Neuronal stem cell (in vitro differentiated cells): ENCODE measurements around the gene SEMA3D.

ENCODE experiments used
- DNase-seq: peaks from one replicate; pipeline ENCODE4 v3.0.0-alpha.2; 2013; ENCODE audit warnings: low spot score
- H2AFZ ChIP-seq: one replicate; pipeline ENCODE4 v1.6.1; 2013; ENCODE audit warnings: mild to moderate bottlenecking, low read length, inconsistent platforms
- H2AK5ac ChIP-seq: 2 replicates; pipeline ENCODE4 v1.6.1; 2013; ENCODE audit warnings: low read depth, mild to moderate bottlenecking, inconsistent platforms, low read length, moderate library complexity, mixed read lengths
- H2BK120ac ChIP-seq: 2 replicates; pipeline ENCODE4 v1.6.1; 2013; ENCODE audit warnings: low read depth, mild to moderate bottlenecking, inconsistent platforms, low read length, moderate library complexity, mixed read lengths
- H2BK12ac ChIP-seq: one replicate; pipeline ENCODE4 v1.6.1; 2013; ENCODE audit warnings: low read length, inconsistent platforms
- H2BK15ac ChIP-seq: 2 replicates; pipeline ENCODE4 v1.6.1; 2013; ENCODE audit warnings: mild to moderate bottlenecking, low read length, inconsistent platforms, mixed read lengths
- H2BK5ac ChIP-seq: one replicate; pipeline ENCODE4 v1.6.1; 2013; ENCODE audit warnings: inconsistent platforms, mild to moderate bottlenecking, low read length, moderate library complexity
- H3K14ac ChIP-seq: one replicate; pipeline ENCODE4 v1.6.1; 2013; ENCODE audit warnings: low read length, inconsistent platforms
- H3K18ac ChIP-seq: 2 replicates; pipeline ENCODE4 v1.6.1; 2013; ENCODE audit warnings: low read length, inconsistent platforms
- H3K23ac ChIP-seq: 2 replicates; pipeline ENCODE4 v1.6.1; 2013; ENCODE audit warnings: low read depth, mild to moderate bottlenecking, mixed read lengths, low read length, inconsistent platforms; ENCODE audit not compliant: poor library complexity
- H3K27ac ChIP-seq: replicated peaks from 3 replicates; pipeline ENCODE4 v1.5.1; 2013; ENCODE audit warnings: low read length, inconsistent platforms
- H3K27me3 ChIP-seq, 3 experiments: 2 replicates each; pipeline ENCODE4 v1.6.1; 2013; ENCODE audit warnings: low read length in 3 of 3, mild to moderate bottlenecking in 2 of 3, inconsistent platforms in 1 of 3, low read depth in 1 of 3, mixed read lengths in 1 of 3, moderate library complexity in 1 of 3; ENCODE audit not compliant: control insufficient read depth in 3 of 3, insufficient read depth in 3 of 3
- H3K36me3 ChIP-seq, 2 donors: replicated peaks in 1 of 2; 2 replicates each; pipeline ENCODE4 v1.6.1; 2013; ENCODE audit warnings: low read length in 2 of 2; ENCODE audit not compliant: control insufficient read depth in 2 of 2, insufficient read depth in 2 of 2
- H3K4ac ChIP-seq: 2 replicates; pipeline ENCODE4 v1.6.1; 2013; ENCODE audit warnings: inconsistent platforms, mild to moderate bottlenecking, low read length, moderate library complexity
- H3K4me1 ChIP-seq, 2 donors: 1 replicate in 1 of 2; 2 replicates in 1 of 2; pipeline ENCODE4 v1.6.1; 2013; ENCODE audit warnings: low read length in 2 of 2, low read depth in 1 of 2; ENCODE audit not compliant: control insufficient read depth in 2 of 2, insufficient read depth in 1 of 2
- H3K4me2 ChIP-seq: one replicate; pipeline ENCODE4 v1.6.1; 2013; ENCODE audit warnings: mild to moderate bottlenecking, low read length, inconsistent platforms; ENCODE audit not compliant: insufficient read depth, poor library complexity, severe bottlenecking
- H3K4me3 ChIP-seq, 2 donors: 2 replicates each; pipeline ENCODE4 v1.5.1; 2013; ENCODE audit warnings: low read length in 2 of 2, mild to moderate bottlenecking in 2 of 2, inconsistent platforms in 1 of 2, moderate library complexity in 1 of 2
- H3K79me1 ChIP-seq: one replicate; pipeline ENCODE4 v1.6.1; 2013; ENCODE audit warnings: low read depth, mild to moderate bottlenecking, inconsistent platforms, low read length, moderate library complexity
- H3K9ac ChIP-seq: one replicate; pipeline ENCODE4 v1.6.1; 2013; ENCODE audit warnings: mild to moderate bottlenecking, low read depth, low read length, inconsistent platforms; ENCODE audit not compliant: poor library complexity
- H3K9me3 ChIP-seq, 2 donors: replicated peaks in 1 of 2; 2 replicates each; pipeline versions ENCODE3 to v1.6.1; 2013; ENCODE audit warnings: low read length in 2 of 2, mild to moderate bottlenecking in 2 of 2, inconsistent platforms in 1 of 2, low read depth in 1 of 2, mixed read lengths in 1 of 2, moderate library complexity in 1 of 2; ENCODE audit not compliant: control insufficient read depth in 2 of 2, insufficient read depth in 1 of 2
- H4K8ac ChIP-seq: one replicate; pipeline ENCODE4 v1.6.1; 2013; ENCODE audit warnings: low read depth, mild to moderate bottlenecking, inconsistent platforms, low read length, moderate library complexity
- H4K91ac ChIP-seq: one replicate; pipeline ENCODE4 v1.6.1; 2013; ENCODE audit warnings: low read length, low read depth, mild to moderate bottlenecking, inconsistent platforms; ENCODE audit not compliant: poor library complexity
- WGBS, 2 donors: extraction: QIAGEN DNeasy Blood & Tissue Kit; methylation state at CpG; one replicate each; pipeline ENCODE4 v1.1.7; 2013; ENCODE audit warnings: missing lambda C conversion rate in 2 of 2, mixed read lengths in 1 of 2; ENCODE audit not compliant: insufficient read length in 2 of 2, insufficient replicate concordance in 1 of 2; ENCODE audit errors: extremely low coverage in 2 of 2; 5-methylcytosine and 5-hydroxymethylcytosine counted together

The SEMA3D gene

GRCh38 chr7:85025312-85025756, 161.5 kb downstream of the SEMA3D start:
- H3K4me1 ChIP-seq, result no peaks in the 10 kb centered on the region
- no peak overlapping the region for H4K8ac ChIP-seq
- no peak for DNase-seq
- H3K23ac ChIP-seq, result no peak overlapping the region
- no peaks in the 10 kb centered on the region for H3K36me3 ChIP-seq
- H3K79me1 ChIP-seq, result no peaks in the 10 kb centered on the region
- no peak overlapping the region for H3K14ac ChIP-seq
- no peak overlapping the region for H2BK12ac ChIP-seq
- no peak overlapping the region for H3K18ac ChIP-seq
- H2BK5ac ChIP-seq, result no peak overlapping the region
- no peak overlapping the region for H2BK15ac ChIP-seq
- no peak overlapping the region for H2BK120ac ChIP-seq
- H3K4ac ChIP-seq, result no peak overlapping the region
- H3K4me3 ChIP-seq, result no peak overlapping the region
- H2AK5ac ChIP-seq, result no peak overlapping the region
- no peak overlapping the region for H3K27ac ChIP-seq
- H2AFZ ChIP-seq, result no peak overlapping the region
- H3K9me3 ChIP-seq, result no peaks in the 10 kb centered on the region
- no CpG with 5 or more reads among the region's 3 CpGs for WGBS, 2 donors
- H3K4me2 ChIP-seq, result no peak overlapping the region
- H3K27me3 ChIP-seq, result no peaks in the 10 kb centered on the region
- no peak overlapping the region for H3K9ac ChIP-seq
- H4K91ac ChIP-seq, result no peak overlapping the region

GRCh38 chr7:85023916-85024315, 162.9 kb downstream of the SEMA3D start:
- Histone ChIP-seq H2BK15ac (no peak overlapping the region), H3K9me3 (no peaks in the 10 kb centered on the region), H2AK5ac (no peak overlapping the region), H3K36me3 (no peaks in the 10 kb centered on the region), H2BK5ac (no peak overlapping the region), H3K14ac (no peak overlapping the region), H2BK12ac (no peak overlapping the region), H3K4me2 (no peak overlapping the region), H3K9ac (no peak overlapping the region), H3K4ac (no peak overlapping the region), H3K23ac (no peak overlapping the region), H4K8ac (no peak overlapping the region), H3K27me3 (no peaks in the 10 kb centered on the region), H3K27ac (no peak overlapping the region), H2BK120ac (no peak overlapping the region), H4K91ac (no peak overlapping the region), H3K4me1 (peaks cover 4% of the 10 kb centered on the region in 2 donors), H3K79me1 (no peaks in the 10 kb centered on the region), H3K4me3 (no peak overlapping the region), H3K18ac (no peak overlapping the region), H2AFZ (no peak overlapping the region)
- no peak for DNase-seq
- no CpG with 5 or more reads among the region's 4 CpGs for WGBS, 2 donors

GRCh38 chr7:85023066-85023712, 163.7 kb downstream of the SEMA3D start:
- no peak overlapping the region for H3K4me2 ChIP-seq
- no peak overlapping the region for H2AFZ ChIP-seq
- H4K8ac ChIP-seq, result no peak overlapping the region
- no peak overlapping the region for H3K4ac ChIP-seq
- no peak overlapping the region for H3K18ac ChIP-seq
- no peaks in the 10 kb centered on the region for H3K36me3 ChIP-seq
- no peaks in the 10 kb centered on the region for H3K27me3 ChIP-seq
- no peak overlapping the region for H2BK15ac ChIP-seq
- DNase-seq, result peak; percentile 53
- H3K27ac ChIP-seq, result no peak overlapping the region
- no peak overlapping the region for H2BK5ac ChIP-seq
- no peak overlapping the region for H2BK120ac ChIP-seq
- no peaks in the 10 kb centered on the region for H3K9me3 ChIP-seq
- no peak overlapping the region for H4K91ac ChIP-seq
- no peak overlapping the region for H3K4me3 ChIP-seq
- no peak overlapping the region for H2AK5ac ChIP-seq
- H3K79me1 ChIP-seq, result no peaks in the 10 kb centered on the region
- no peak overlapping the region for H2BK12ac ChIP-seq
- H3K23ac ChIP-seq, result no peak overlapping the region
- peaks cover 4% of the 10 kb centered on the region in 2 donors for H3K4me1 ChIP-seq
- H3K9ac ChIP-seq, result no peak overlapping the region
- whole genome bisulfite sequencing, 2 donors, result no CpG with 5 or more reads among the region's 2 CpGs
- H3K14ac ChIP-seq, result no peak overlapping the region

GRCh38 chr7:85022064-85022697, 164.7 kb downstream of the SEMA3D start:
- Histone ChIP-seq H2BK5ac (no peak overlapping the region), H3K4me1 (peaks cover 4% of the 10 kb centered on the region in 2 donors), H4K8ac (no peak overlapping the region), H3K14ac (no peak overlapping the region), H3K18ac (no peak overlapping the region), H3K23ac (no peak overlapping the region), H3K4ac (no peak overlapping the region), H3K79me1 (no peaks in the 10 kb centered on the region), H2BK12ac (no peak overlapping the region), H3K27ac (no peak overlapping the region), H3K27me3 (no peaks in the 10 kb centered on the region), H2BK15ac (no peak overlapping the region), H3K36me3 (no peaks in the 10 kb centered on the region), H2AK5ac (no peak overlapping the region), H4K91ac (no peak overlapping the region), H3K9me3 (no peaks in the 10 kb centered on the region), H3K9ac (no peak overlapping the region), H2BK120ac (no peak overlapping the region), H3K4me2 (no peak overlapping the region), H3K4me3 (no peak overlapping the region), H2AFZ (no peak overlapping the region)
- no CpG with 5 or more reads among the region's 5 CpGs for WGBS, 2 donors
- no peak for DNase-seq
